DND-41 (cell line): ENCODE results near the gene GBX1.

Source experiments
- ATAC-seq: fragments of 200-7000 bp; cut with Tn5 transposase; 3 replicates; pipeline ENCODE4 v1.9.1; 2021; ENCODE audit warnings: low read depth; ENCODE audit not compliant: insufficient read depth
- DNase-seq: peaks from one replicate; pipeline ENCODE4 v3.0.0-alpha.2; 2020
- H2AFZ ChIP-seq: 2 replicates; pipeline ENCODE4 v1.6.0; 2012; ENCODE audit warnings: low read depth, low read length
- H3K27ac ChIP-seq: 2 replicates; pipeline ENCODE4 v1.5.1; 2012; ENCODE audit warnings: low read length, inconsistent platforms
- H3K27me3 ChIP-seq: fragments of 200-600 bp; sonication (generic); 2 replicates; pipeline ENCODE4 v1.6.0; 2012; ENCODE audit warnings: low read length, mild to moderate bottlenecking, inconsistent platforms; ENCODE audit not compliant: insufficient read depth, poor library complexity
- H3K36me3 ChIP-seq: 2 replicates; pipeline ENCODE4 v1.5.1; 2012; ENCODE audit warnings: low read length, inconsistent platforms; ENCODE audit not compliant: insufficient read depth
- H3K4me1 ChIP-seq: 2 replicates; pipeline ENCODE4 v1.5.1; 2012; ENCODE audit warnings: mild to moderate bottlenecking, low read length; ENCODE audit not compliant: insufficient read depth
- H3K4me2 ChIP-seq: 2 replicates; pipeline ENCODE4 v1.6.0; 2012; ENCODE audit warnings: mild to moderate bottlenecking, moderate library complexity, low read length, inconsistent platforms; ENCODE audit not compliant: insufficient read depth
- H3K4me3 ChIP-seq, 2 experiments: fragments of 200-600 bp in 1 of 2; shearing (Covaris generic) in 1 of 2; 2 replicates each; pipeline ENCODE4 v1.5.1; 2012 to 2016; ENCODE audit warnings: inconsistent platforms in 2 of 2, low read length in 2 of 2, mild to moderate bottlenecking in 2 of 2, low read depth in 1 of 2, moderate library complexity in 1 of 2
- H3K79me2 ChIP-seq: 2 replicates; pipeline ENCODE4 v1.6.0; 2012; ENCODE audit warnings: low read length, inconsistent platforms; ENCODE audit not compliant: insufficient read depth
- H3K9ac ChIP-seq: 2 replicates; pipeline ENCODE4 v1.6.0; 2012; ENCODE audit warnings: low read depth, mild to moderate bottlenecking, inconsistent platforms, low read length, moderate library complexity
- H3K9me3 ChIP-seq: 2 replicates; pipeline ENCODE4 v1.5.1; 2012; ENCODE audit warnings: low read length, moderate library complexity, mild to moderate bottlenecking, inconsistent platforms; ENCODE audit not compliant: insufficient read depth, severe bottlenecking
- H4K20me1 ChIP-seq: 2 replicates; pipeline ENCODE4 v1.6.0; 2012; ENCODE audit warnings: low read length; ENCODE audit not compliant: insufficient read depth
- CTCF ChIP-seq: IDR thresholded peaks from 2 replicates; pipeline ENCODE4 v1.5.1; 2012; ENCODE audit warnings: borderline replicate concordance, low read length, moderate library complexity, mild to moderate bottlenecking; ENCODE audit not compliant: poor library complexity, severe bottlenecking; ENCODE audit errors: extremely low read depth
- EZH2 ChIP-seq: IDR thresholded peaks from 3 replicates; pipeline ENCODE4 v1.6.1; 2012; ENCODE audit warnings: borderline replicate concordance, low read depth, mild to moderate bottlenecking, moderate library complexity, low read length, inconsistent platforms; ENCODE audit not compliant: severe bottlenecking

GBX1 gene

GRCh38 chr7:151115121-151115835 lies 52.2 kb downstream of the GBX1 start:
- TF ChIP-seq CTCF = no peak
- TF ChIP-seq EZH2 = no peak
- H3K36me3 ChIP-seq = peaks cover 3% of the 10 kb centered on the region; the same call in 1 of the 2 replicates
- H3K9ac ChIP-seq = no peak overlapping the region; the same call in 1 of the 2 replicates
- H3K79me2 ChIP-seq = peaks cover 18% of the 10 kb centered on the region
- peaks cover 35% of the 10 kb centered on the region for H3K4me1 ChIP-seq
- DNase-seq (peak; percentile 22), ATAC-seq (0 out of 3 replicates have a peak, but pooled peaks have one; percentile 4)
- H3K4me2 ChIP-seq = peak overlapping the region; percentile 88; the same call in 1 of the 2 replicates
- peaks cover 16% of the 10 kb centered on the region for H4K20me1 ChIP-seq
- no peaks in the 10 kb centered on the region for H3K27me3 ChIP-seq
- H3K9me3 ChIP-seq = no peaks in the 10 kb centered on the region
- H2AFZ ChIP-seq = no peak overlapping the region
- no peak overlapping the region for H3K27ac ChIP-seq
- peak overlapping the region in 1 of 2 experiments; percentile 29; a peak in 1 of 4 replicates for H3K4me3 ChIP-seq

GRCh38 chr7:151114151-151115090 lies 53.1 kb downstream of the GBX1 start:
- TF ChIP-seq EZH2 = no peak
- no peak for TF ChIP-seq CTCF
- ATAC-seq (no peak), DNase-seq (no peak)
- H3K9me3 ChIP-seq = no peaks in the 10 kb centered on the region
- peaks cover 18% of the 10 kb centered on the region for H3K79me2 ChIP-seq
- H3K4me2 ChIP-seq = no peak overlapping the region
- peaks cover 21% of the 10 kb centered on the region for H4K20me1 ChIP-seq
- H3K27me3 ChIP-seq = no peaks in the 10 kb centered on the region
- H3K4me3 ChIP-seq = peak overlapping the region in 1 of 2 experiments; percentile 29; a peak in 1 of 4 replicates
- H3K9ac ChIP-seq = no peak overlapping the region
- no peaks in the 10 kb centered on the region; the same call in 1 of the 2 replicates for H3K36me3 ChIP-seq
- no peak overlapping the region for H3K27ac ChIP-seq
- peaks cover 35% of the 10 kb centered on the region for H3K4me1 ChIP-seq
- H2AFZ ChIP-seq = no peak overlapping the region

GRCh38 chr7:151113344-151114150 lies 53.9 kb downstream of the GBX1 start:
- DNase-seq (no peak), ATAC-seq (no peak)
- Histone ChIP-seq H3K4me1 (peaks cover 29% of the 10 kb centered on the region), H3K9me3 (no peaks in the 10 kb centered on the region), H3K27ac (no peak overlapping the region), H2AFZ (no peak overlapping the region), H3K4me2 (no peak overlapping the region), H4K20me1 (peaks cover 21% of the 10 kb centered on the region), H3K79me2 (peaks cover 18% of the 10 kb centered on the region), H3K27me3 (no peaks in the 10 kb centered on the region), H3K36me3 (no peaks in the 10 kb centered on the region; the same call in 1 of the 2 replicates), H3K4me3 (no peak overlapping the region), H3K9ac (no peak overlapping the region)
- TF ChIP-seq CTCF = no peak
- no peak for TF ChIP-seq EZH2
